ENCODE measurements around the gene MYOM3. TPM values are rescaled to one million over a fixed set of nuclear protein-coding genes. Genes with fewer than 3 reads are reported as not detected.
A peak's percentile ranks its signal among the peaks of the same experiment; 100 is the strongest.

The MYOM3 gene
- total RNA-seq, 1 donor from 2014 or later: not detected

GRCh38 chr1:24070821-24071393 is 41.0 kb downstream of the MYOM3 start:
- peaks cover 2% of the 10 kb centered on the region for H3K4me1 Mint-ChIP-seq (ENCODE audit: unreplicated experiment)
- TF ChIP-seq CTCF (IDR thresholded peaks at IDR 0.05): peak; percentile 86
- H3K27ac Mint-ChIP-seq (ENCODE audit: unreplicated experiment): no peak overlapping the region
- peaks cover 12% of the 10 kb centered on the region for H3K27me3 Mint-ChIP-seq (ENCODE audit: unreplicated experiment)
- H3K4me3 Mint-ChIP-seq (ENCODE audit: unreplicated experiment): no peak overlapping the region
- no peaks in the 10 kb centered on the region for H3K9me3 Mint-ChIP-seq (ENCODE audit: unreplicated experiment)
- no peaks in the 10 kb centered on the region for H3K36me3 Mint-ChIP-seq (ENCODE audit: unreplicated experiment)
- peak; percentile 90 for DNase-seq (ENCODE audit: extremely low spot score, unreplicated experiment)

DNA sequence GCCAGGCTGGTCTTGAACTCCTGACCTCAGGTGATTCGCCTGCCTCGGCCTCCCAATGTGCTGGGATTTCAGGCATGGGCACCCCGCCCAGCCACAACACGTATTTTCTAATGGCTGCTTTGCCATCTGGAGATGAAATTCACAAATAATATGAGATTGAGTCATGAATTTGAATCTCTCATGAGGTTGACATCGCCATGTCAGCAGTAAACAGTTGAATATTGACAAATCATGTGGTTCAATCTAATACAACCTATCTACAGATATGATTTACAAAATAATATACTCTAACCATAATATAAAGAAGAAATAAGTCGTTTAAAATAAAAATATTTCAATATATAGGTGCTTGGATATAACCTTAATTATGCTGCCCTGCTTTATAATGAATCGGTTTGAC is 42.1 kb downstream of the MYOM3 start:
- no peaks in the 10 kb centered on the region for H3K9me3 Mint-ChIP-seq (ENCODE audit: unreplicated experiment)
- peaks cover 14% of the 10 kb centered on the region for H3K27me3 Mint-ChIP-seq (ENCODE audit: unreplicated experiment)
- H3K36me3 Mint-ChIP-seq (ENCODE audit: unreplicated experiment): no peaks in the 10 kb centered on the region
- DNase-seq (ENCODE audit: extremely low spot score, unreplicated experiment): no peak
- no peak overlapping the region for H3K27ac Mint-ChIP-seq (ENCODE audit: unreplicated experiment)
- H3K4me1 Mint-ChIP-seq (ENCODE audit: unreplicated experiment): peaks cover 2% of the 10 kb centered on the region
- no peak for TF ChIP-seq CTCF (IDR thresholded peaks at IDR 0.05)
- no peak overlapping the region for H3K4me3 Mint-ChIP-seq (ENCODE audit: unreplicated experiment)

GRCh38 chr1:24067978-24068377 is 44.0 kb downstream of the MYOM3 start:
- no peak overlapping the region for H3K4me3 Mint-ChIP-seq (ENCODE audit: unreplicated experiment)
- DNase-seq (ENCODE audit: extremely low spot score, unreplicated experiment): no peak
- H3K9me3 Mint-ChIP-seq (ENCODE audit: unreplicated experiment): no peaks in the 10 kb centered on the region
- peaks cover 14% of the 10 kb centered on the region for H3K27me3 Mint-ChIP-seq (ENCODE audit: unreplicated experiment)
- peaks cover 2% of the 10 kb centered on the region for H3K4me1 Mint-ChIP-seq (ENCODE audit: unreplicated experiment)
- no peak overlapping the region for H3K27ac Mint-ChIP-seq (ENCODE audit: unreplicated experiment)
- no peaks in the 10 kb centered on the region for H3K36me3 Mint-ChIP-seq (ENCODE audit: unreplicated experiment)
- no peak for TF ChIP-seq CTCF (IDR thresholded peaks at IDR 0.05)

GRCh38 chr1:24065304-24065703 is 46.6 kb downstream of the MYOM3 start:
- H3K36me3 Mint-ChIP-seq (ENCODE audit: unreplicated experiment): no peaks in the 10 kb centered on the region
- DNase-seq (ENCODE audit: extremely low spot score, unreplicated experiment): no peak
- no peaks in the 10 kb centered on the region for H3K4me1 Mint-ChIP-seq (ENCODE audit: unreplicated experiment)
- no peak for TF ChIP-seq CTCF (IDR thresholded peaks at IDR 0.05)
- H3K9me3 Mint-ChIP-seq (ENCODE audit: unreplicated experiment): peaks cover 11% of the 10 kb centered on the region
- no peak overlapping the region for H3K27ac Mint-ChIP-seq (ENCODE audit: unreplicated experiment)
- H3K4me3 Mint-ChIP-seq (ENCODE audit: unreplicated experiment): no peak overlapping the region
- H3K27me3 Mint-ChIP-seq (ENCODE audit: unreplicated experiment): peaks cover 14% of the 10 kb centered on the region

DNA sequence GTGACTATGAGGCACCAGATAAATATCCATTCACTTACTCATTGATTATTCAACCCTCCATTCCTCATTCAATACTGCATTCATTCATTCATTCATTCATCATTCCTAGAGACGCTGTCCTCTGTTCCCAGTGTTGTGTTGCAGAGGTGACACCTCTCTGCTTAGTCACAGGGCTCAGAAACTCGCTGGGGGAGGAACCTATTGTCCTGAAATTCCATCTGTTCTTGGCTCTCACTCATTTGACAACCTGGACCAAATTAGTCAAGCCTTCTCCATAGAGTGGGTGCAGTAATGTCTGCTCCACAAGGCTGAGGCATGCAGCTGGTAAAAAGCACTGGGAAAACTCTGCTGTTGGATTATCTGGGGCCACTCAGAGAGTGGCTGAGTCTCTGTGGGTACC is 49.7 kb downstream of the MYOM3 start:
- Mint-ChIP-seq H3K27ac (ENCODE audit: unreplicated experiment) (no peak overlapping the region), H3K4me3 (ENCODE audit: unreplicated experiment) (no peak overlapping the region), H3K4me1 (ENCODE audit: unreplicated experiment) (no peaks in the 10 kb centered on the region), H3K27me3 (ENCODE audit: unreplicated experiment) (peaks cover 8% of the 10 kb centered on the region), H3K36me3 (ENCODE audit: unreplicated experiment) (no peaks in the 10 kb centered on the region), H3K9me3 (ENCODE audit: unreplicated experiment) (peaks cover 11% of the 10 kb centered on the region)
- DNase-seq (ENCODE audit: extremely low spot score, unreplicated experiment): no peak
- no peak for TF ChIP-seq CTCF (IDR thresholded peaks at IDR 0.05)

Data from osteocyte (in vitro differentiated cells).